IPS-NIHi7 (cell line): ENCODE measurements around the gene FAM241B.
A peak's percentile ranks its signal among the peaks of the same experiment; 100 is the strongest.

Source experiments
- DNase-seq: peaks from one replicate; pipeline ENCODE4 v3.0.0; 2012; ENCODE audit warnings: mixed read lengths; ENCODE audit errors: extremely low spot score

The FAM241B gene, protein sequence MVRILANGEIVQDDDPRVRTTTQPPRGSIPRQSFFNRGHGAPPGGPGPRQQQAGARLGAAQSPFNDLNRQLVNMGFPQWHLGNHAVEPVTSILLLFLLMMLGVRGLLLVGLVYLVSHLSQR

DNA sequence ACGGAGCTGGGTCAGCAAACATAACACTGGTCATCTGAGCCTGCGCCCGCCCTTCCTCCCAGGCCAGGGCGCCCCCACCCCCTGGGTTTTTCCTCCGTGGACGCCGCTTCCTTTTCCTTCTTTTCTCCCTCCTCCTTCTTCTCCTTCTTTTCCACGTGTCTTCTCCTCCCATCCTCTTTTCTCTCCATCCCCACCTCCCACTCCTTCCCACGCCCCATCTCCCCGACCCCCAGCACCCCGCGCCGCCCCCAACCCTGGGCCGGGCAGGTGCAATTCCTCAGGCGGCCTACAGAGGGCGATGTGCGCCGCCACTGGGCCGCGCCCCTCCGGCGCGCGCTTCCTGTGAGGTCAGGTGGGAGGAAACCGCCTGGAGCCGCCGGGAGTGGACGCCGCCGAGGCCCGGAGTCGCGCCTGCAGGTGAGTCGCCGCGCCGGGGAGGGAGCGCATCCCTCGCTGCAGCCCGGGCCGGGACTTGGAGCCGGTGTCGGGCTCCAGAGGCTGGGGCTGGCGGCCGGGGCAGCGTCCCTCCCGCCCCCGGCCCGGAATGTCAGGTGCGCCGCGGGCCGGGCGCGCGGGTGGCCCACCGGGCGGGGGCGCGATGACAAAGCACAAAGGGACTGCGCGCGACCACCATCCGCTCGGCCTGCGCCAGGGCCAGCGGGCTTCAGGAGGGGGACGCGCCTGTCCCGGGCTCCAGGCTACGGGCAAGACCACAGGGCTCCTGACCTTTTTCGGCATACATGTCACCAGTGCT lies at the start of gene FAM241B:
TSS of gene FAM241B (plus strand) at position 351 of the 754 bp plus-strand sequence. CDS start 1,497 bp downstream, outside the sequence.
- peak; percentile 95 for DNase-seq

DNA sequence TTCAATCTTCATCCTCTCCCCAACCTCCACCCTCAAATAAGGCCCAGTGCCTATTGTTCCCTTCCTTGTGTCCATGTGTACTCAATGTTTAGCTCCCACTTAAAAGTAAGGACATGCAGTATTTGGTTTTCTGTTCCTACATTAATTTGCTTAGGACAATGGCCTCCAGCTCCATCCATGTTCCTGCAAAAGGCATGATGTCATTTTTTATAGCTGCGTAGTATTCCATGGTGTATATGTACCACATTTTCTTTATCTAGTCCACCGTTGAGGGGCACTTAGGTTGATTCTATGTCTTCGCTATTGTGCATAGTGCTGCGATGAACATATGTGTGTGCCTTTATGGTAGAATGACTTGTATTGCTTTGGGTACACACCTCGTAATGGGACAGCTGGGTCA lies 49.6 kb upstream of the FAM241B start:
- DNase-seq, result no peak

DNA sequence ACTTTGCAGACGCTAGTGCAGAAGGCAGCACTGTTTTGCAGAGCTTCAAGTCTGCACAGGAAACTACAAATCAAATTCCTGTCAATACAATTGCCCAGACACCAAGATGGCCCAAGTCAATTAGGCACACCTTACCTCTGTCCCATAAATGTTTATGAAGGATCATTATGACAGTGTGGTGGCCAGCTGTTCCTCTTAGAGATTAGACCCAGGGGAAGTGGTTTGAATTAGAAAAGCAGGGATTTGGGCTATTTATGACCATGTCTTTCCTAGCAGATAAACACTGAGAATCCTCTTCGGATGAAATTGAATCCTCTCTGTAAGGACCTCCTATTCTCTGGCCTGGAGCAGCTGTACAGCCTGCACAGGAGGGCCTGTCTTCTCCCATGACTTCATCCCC lies 46.9 kb upstream of the FAM241B start:
- no peak for DNase-seq

DNA sequence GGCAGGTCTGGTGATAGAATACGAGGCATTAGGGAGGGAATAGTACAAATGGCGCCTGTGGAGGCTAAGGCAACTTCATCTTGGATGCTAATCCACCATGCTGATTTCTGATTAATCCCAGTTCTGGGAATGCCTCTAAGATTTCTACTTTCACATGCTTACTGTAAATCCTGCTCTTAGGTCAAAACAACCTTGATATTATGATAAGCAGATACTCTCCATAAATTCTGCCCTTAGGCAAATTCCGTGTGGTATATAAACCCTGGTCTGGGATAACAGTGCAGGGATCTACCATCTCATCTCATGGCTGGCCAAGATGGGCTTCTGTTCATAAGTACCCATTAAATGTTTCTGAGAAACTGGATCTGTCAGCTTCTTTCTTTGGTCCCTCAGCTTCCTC lies 45.4 kb upstream of the FAM241B start:
- DNase-seq, result no peak

DNA sequence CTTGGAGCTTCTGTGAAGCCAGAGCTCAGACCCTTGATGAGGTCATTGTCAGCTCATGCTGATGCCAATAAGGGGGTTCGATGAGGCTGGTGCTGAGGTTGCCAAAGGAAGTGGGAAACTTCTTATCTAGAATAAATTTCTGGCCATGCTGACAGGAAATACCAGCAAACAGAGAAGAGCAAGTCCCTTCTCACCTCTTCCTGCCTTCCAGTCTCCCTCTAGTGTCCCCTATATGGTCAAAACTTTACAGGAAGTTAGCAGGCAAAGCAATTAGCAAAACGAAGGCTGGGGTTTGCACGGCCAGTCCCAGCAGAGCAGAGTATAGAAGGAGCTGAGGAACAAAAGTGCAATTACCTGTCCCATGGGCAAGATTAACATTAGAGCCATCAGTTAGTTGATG lies 41.7 kb upstream of the FAM241B start:
- DNase-seq, result no peak

DNA sequence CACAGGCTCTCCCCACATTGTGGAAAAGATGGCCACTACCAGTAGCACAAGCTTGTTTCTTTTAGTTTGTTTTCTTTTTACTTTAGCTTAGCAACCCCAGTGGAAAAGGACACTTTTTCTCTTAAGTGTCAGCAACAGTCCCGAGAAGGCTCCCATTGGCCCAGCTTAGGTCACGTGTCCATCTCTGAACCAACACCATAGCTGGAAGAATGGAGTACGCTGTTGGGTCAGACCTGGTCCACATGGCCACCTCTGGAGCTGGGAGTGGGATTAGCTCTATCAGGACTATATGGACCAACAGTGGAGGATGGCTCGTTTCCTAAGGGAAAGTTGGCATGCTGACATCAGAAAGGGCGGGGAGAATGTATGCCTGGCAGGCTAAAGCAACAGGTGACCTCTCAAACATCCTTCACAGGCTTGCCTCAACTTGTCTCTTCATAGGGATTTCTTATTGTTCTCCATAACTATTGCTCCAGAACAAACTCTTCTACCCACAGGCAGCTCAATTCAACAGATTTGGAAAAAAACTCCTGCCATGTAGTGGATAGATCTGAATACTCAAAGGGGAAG lies 29.2 kb upstream of the FAM241B start:
- no peak for DNase-seq

DNA sequence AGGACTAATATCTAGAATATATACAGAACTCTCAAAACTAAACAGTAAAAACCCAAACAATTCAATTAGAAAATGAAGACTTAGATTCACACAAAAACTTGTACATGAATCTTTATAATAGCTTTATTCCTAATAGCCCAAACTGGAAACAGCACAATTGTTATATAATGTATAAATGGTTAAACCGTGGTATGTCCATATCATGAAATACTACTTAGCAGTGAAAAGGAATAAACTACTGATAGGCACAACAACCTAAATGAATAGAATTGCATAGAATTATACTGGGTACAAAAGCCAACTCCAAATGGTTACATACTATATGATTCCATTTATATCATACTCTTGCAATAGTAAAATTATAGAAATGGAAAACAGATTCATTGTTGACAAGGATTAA lies 21.0 kb upstream of the FAM241B start:
- DNase-seq, result no peak

DNA sequence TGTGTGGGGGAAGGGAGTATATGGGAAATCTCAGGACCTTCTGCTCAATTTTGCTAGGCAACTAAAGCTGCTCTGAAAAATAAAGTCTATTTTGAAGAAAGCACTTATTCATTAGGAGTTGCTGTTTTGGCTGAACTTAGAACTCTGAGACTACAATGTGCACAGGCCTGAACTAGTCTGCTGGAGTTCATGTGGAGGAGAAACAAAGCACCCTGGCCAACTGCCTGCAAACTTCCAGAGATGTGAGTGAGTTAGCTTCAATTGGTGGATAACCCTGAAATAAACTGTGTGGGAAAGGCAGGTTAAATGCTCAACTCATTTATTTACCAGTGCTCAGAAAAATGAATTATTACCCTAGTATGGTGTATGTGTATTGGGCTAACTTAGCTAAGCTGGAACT lies 17.3 kb upstream of the FAM241B start:
- DNase-seq, result no peak

DNA sequence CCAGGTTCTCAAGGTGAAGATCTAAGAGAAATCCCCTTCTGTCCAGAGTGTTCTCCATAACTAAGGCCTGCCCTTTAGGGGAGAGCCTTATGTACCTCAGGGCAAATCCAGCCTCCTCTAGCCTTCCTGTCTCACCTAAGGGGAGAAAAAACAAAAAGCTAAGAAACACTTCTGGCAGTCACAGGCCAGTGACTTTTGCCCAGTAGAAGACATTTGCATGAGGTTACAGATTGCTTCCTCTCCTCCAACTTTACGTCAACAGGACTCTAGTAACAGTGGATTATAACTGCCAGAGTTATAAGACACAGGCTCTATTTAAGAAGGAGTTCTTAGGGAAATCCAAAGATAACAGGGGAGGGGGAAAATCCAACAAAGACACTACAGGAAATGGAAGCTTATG lies 15.9 kb upstream of the FAM241B start:
- no peak for DNase-seq

DNA sequence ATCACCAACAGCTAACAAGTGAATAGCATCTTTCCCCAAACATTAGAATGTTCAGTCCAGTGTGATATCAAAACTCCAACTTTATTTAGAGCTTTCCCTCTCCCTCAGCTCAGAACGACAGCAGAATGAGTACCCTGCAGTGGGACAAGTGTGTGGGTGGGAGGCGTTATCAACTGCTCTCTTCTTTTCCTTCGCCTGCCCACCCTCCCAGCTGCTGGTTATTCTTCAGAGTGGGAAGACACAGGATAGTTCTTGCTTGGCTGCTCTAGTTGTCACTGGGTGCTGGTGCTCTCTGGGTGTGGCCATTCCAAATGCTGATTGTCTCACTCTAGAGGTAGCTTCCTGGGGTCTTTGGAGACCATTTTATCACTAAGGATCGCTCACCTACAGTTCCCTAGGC lies 13.7 kb upstream of the FAM241B start:
- no peak for DNase-seq

DNA sequence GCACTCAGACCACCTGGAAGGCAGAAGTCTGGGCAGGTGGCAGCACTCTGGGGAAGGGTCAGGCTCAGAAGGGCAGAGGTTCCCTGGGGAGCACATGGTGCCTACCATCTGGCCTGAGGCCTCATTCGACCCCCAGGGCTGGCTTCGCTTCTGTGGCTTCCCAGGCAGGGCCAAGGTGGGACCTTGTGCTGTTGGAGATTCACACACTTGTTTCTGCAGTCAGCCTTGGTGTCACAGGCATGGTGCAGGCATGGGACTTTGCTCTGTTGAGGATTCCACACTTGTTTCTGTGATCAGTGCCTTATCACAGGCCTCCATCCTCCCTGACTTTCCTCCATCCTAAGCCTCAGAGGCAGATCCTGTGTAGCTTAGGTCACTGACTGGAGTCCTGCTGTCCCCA lies 11.3 kb upstream of the FAM241B start:
- DNase-seq, result no peak

DNA sequence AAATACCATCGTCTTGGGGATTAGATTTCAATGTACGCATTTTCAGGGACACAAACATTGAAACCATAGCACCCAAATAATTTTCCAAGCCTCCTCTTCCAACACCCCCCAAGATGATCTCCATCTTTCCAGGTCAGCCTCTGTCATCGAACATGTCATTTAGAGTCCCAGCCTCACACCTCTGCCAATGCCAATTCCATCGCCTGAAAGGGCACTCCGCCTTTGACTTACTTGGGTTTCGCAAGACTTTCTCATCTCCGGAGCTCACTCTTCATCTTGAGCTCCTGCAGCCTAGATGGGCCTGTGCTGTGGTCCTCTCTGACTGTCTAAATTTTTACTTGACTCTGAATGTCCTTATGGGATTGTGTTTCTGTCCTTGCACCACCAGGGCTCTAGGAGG lies 10.4 kb upstream of the FAM241B start:
- no peak for DNase-seq

DNA sequence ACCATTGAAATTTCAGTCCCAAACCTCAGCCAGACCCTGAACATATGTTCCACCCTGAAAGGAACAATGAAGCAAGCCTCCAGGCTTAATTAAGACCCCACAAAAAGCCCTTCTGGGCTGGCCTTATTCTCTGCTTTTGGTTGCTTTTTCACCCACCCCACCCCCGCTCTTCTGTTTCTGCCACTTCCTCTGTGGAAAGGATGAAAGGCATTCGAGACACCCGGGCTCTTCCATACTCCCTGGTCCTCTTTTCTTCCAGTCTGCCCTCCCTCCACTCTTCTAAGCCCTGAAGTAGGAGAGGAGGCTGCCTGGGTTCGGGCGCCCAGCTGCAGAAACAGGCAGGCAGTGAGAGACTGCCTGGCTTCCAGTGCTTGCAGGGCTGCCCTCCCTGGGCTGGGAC lies 9.4 kb upstream of the FAM241B start:
- no peak for DNase-seq

DNA sequence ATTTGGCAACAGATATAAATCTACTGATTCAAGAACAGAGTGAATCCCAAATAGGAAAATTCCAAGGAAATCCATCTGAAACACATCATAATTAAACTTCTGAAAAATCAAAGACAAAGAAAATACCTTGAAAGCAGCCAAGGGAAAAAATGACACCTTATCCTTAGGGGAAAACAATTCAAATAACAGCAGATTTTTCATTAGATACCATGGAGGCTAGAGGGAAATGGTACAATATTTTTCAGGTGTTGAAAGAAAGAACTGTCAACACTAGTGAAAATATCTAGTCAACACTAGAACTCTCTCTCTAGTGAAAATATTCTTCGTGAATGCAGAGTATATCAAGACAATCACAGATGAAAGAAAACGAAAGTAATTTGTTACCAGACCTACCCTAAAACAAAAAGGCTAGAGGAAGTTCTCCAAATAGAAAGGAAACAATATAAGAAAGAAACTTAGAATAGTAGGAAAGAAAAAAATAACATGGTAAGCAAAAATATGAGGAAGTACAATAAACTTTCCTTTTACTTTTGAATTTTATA lies 5.7 kb upstream of the FAM241B start:
- no peak for DNase-seq

DNA sequence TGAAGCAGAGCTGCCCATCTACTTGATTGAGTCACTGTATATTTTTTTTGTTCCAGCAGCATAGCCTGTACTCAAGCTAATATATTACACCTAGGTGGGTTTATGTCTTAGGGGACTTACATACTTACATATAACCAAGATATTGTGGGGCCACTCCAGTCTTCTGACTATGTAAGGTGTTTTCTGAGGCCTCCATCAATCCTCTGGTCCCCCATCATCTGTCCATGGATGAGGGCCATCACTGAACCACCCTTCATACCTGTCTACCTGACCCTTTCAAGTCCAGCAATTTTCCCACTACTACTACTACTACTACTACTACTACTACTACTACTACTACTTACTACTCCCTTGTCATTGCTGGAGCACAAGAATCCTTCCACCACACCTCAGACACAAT lies 3.2 kb upstream of the FAM241B start:
- DNase-seq, result no peak

DNA sequence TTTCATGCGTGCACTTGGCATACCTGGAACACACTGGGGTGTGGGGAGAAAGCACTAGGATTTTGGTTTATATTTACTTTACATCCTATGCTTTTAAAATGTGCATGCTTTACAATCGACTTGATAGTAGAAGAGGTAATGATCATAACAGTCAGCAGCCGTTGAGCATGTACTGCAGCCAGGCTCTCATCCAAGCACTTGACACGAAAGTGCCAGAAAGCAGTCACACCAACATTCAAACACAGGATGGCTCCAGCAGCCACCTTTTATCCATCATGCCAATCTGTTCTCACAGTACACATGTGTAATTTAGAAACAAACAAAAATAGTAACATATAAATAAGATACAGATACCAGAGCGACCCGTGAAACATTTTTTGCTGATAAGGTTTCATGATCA lies 1.2 kb upstream of the FAM241B start:
- DNase-seq, result no peak

DNA sequence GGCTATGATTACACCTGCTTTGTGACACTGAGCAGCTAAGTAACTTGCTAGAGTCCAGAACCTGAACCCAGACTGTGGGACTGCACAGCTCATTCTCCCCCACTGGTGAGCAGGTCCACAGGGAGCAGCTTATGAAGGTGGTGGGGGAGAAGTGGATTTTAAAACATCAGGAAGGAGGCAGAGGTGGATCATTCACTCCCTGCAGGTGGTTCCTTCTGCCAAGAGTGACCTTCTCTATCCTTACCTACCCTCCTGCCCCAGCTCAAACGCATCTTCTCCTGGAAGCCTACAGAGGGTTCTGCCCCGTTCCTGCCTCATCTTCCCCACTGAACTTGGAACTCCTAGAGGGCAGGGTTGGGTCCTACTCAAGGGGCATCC lies 539 bp upstream of the FAM241B start:
- no peak for DNase-seq

DNA sequence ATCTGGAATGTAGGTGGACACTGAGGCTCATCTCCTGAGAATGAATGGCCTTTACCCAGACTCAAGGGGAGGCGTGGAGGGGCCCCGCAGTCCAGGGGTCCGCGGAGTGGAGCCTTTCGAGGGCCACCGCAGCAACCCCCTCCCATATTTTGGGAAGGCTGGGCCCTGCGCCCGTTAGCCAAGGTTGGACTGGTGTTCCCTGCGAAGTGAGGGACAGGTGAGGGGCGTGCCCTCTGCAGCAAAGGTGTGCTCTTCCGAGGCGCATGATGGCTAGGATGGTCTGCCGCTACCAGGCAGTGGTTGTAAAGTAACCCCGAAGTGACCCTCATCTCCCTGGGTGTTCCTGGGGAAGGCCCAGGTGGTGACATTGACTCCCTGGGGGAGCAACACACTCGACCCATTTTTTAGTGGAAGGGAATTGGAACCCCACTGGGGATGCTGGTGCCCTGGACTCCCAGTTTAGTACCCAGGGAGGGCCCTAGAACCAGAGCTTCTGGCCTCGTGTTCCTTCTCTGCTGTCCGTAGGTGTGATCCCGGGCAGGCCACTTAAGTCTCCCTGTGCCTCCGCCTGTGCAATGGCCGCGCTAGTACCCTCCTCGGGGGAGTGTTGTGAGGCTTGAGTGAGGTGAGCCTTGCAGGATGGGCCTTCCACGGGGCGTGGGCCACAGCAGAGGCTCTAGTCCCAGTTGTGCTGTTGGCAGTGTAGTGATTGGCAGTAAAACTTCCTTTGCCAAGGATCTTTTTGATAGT lies 779 bp downstream of the FAM241B start:
- no peak for DNase-seq

DNA sequence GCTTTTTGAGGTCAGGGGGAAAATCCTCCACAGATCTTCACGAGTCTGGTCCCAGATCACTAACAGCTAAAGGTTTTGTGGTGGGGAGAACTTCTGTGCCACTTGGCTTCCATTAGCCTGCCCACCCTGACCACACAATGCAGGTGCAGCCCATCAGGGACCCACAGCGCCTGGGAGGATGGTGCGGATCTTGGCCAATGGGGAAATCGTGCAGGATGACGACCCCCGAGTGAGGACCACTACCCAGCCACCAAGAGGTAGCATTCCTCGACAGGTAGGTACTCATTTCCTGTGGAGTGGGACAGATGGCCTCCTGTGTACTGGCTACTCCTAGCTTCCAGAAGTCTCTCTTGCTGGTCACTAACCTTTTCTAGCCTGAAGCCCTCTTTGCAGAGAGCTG lies 1.5 kb downstream of the FAM241B start:
- DNase-seq, result no peak

DNA sequence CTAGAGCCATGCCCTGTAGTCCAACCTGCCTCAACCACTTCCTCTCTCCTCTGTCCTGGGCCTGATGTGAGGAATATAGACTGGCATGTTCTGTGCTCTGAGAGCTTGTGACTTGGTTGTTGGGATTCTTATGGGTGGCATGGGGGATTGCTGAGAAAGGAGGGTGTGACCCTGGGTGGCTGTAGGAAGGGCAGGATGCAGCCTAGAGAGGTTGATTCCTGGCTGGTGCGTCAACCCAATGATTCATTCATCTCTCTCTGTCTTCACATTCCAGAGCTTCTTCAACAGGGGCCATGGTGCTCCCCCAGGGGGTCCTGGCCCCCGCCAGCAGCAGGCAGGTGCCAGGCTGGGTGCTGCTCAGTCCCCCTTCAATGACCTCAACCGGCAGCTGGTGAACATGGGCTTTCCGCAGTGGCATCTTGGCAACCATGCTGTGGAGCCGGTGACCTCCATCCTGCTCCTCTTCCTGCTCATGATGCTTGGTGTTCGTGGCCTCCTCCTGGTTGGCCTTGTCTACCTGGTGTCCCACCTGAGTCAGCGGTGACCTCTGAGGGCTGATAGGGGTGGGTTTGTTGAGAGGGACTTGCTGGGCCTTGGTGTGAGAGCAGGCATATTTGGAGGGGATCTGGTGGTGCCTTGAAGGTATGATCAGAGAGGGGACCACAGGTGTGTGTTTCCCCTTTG lies 2.6 kb downstream of the FAM241B start:
- DNase-seq, result no peak

DNA sequence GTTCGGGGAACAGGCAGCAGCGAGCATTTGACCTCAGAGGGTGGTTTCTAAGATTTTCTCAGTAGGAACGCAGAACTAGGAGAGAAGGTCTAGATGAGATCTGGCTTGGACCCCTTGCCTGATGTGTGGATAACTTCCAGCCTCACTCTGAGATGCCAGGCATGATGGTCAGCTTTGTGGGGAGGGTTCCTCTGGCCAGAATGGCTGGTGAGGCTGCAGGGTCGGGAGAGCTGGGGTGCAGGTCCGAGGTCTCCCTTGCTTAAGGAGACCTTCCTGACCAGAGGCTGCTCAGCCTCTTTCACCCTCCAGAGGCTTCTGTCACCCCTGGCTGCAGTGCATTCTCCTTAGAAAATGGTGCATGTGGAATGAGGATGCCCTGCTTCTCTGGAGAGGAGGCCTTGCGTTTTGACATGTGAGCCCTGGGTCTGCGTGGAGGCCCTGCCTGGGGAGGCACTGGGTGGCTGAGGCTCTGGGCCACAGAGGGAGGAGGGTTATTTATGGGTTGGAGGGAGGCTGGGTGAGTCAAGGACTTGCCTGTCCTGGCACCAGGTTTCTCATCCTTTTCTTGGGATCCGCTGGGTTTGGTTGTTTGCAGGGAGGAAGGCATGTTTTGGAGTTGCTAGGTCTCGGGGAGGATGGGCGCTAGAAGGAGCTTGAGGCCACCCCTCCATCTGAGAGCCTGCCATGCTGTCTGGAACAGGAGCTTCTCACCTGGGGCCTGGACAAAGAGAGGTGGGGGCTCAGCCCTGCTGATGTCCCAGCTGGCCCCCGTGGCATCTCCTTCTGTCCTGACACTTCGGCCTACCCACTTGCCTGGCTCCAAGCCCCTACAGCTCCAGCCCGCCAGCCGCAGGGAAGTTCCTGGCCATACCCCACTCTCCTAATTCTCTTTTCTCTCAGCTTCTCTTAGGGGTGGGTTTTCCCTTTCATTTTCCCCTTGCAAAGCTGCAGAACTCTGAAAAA lies 3.9 kb downstream of the FAM241B start:
- DNase-seq, result no peak
